Astrocyte of the hippocampus (primary cell): ENCODE data around the gene C15orf61.

Experiments
- DNase-seq: peaks from one replicate; pipeline ENCODE4 v3.0.0; 2011; ENCODE audit warnings: low read depth, low spot score

The C15orf61 gene

GRCh38 chr15:67521029-67521782, at the start of gene C15orf61:
TSS of gene C15orf61 (plus strand) at chr15:67521131. CDS start at chr15:67521249, 118 bp downstream.
- peak; percentile 92 for DNase-seq

DNA sequence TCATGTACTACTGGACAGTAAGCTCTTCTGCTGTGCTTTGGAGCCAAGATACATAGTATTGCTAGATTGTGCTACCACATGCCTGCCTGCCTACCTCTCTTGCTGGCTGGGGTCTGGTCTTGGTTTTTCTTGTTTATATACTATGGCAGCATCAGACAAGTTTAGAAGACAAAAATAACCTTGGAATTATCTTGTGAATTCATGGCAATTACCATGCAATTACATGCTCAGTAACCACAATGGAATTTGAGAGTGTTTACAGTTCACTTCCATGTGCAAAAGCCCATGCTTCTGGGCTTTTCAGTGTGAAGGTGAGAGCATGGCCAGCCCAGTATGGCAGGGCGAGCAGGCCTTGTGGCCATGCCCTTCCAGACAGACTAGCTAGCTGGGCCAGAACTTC, 48.0 kb upstream of the C15orf61 start:
- peak; percentile 31 for DNase-seq

- no peak for DNase-seq
Observed at GRCh38 chr15:67474405-67475110, 46.4 kb upstream of the C15orf61 start.

DNA sequence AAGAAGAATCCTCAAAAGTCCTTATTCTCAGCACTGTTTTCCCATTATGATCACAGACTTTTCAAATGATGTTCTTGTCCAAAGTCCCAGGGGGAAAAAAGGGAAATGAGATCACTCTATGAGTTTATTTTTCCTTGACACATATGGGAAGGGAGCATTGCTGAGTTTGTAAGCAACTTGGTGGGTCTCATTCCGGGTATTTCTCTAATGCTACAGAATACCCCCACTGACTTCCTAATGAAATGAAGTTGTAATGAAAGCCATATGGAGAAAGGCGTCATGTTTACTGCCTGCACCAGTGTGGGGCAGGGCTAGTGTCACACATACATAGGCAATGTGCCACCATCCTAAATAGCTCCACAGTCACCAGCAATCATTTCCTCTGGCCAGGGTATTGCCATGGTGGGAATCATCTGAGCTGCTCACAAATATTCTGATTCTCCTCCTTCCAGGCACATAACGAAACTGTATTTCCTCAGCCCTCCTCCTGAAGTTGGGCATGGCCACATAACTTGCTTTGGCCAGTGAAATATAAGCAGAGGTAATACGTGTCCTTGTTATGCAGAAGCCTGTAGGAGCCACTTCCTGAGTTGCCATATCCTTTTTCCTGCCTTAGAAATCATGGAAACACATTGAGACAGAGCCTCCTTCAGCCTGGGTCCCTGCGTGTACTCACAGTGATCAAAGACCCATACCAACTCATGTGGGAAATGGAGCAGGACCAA, 41.0 kb upstream of the C15orf61 start:
- DNase-seq: no peak

DNA sequence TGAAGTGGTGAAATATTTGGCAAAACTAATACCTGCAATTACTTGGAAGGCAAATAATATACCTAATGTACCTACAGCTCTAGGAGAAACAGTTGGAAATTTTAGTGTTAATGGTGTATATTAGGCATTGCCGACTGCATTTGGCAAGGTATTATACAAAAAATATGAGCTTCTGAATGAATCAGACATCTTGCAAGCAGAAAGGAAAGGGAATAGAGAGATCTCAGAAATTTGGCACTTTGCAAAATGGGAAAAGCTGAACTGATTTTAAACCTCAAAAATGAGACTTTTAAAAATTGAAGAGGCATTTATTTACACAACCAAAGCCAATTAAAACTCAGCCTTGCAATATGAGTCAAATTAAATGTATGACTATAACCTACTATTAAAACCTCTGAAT, 40.2 kb upstream of the C15orf61 start:
- DNase-seq: no peak

DNA sequence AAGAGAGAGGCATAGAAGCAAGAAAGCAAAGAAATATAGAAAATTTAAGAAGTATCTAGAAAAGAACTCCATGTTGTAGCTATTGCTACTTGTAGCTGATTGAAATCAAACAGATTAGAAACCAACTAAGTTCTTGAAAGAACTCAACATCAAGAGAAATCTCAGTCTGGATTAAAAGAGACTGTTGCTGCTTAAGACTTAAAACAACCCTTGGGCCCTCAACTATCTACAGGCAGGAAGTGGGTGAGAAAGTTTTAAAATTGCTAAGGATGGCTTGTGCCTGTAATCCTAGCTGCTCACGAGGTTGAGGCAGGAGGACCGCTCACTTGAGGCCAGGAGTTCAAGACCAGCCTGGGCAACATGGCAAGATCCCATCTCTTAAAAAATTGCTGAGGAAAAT, 39.3 kb upstream of the C15orf61 start:
- DNase-seq: no peak

- DNase-seq: no peak
Observed at GRCh38 chr15:67495585-67495984, 25.3 kb upstream of the C15orf61 start.

DNA sequence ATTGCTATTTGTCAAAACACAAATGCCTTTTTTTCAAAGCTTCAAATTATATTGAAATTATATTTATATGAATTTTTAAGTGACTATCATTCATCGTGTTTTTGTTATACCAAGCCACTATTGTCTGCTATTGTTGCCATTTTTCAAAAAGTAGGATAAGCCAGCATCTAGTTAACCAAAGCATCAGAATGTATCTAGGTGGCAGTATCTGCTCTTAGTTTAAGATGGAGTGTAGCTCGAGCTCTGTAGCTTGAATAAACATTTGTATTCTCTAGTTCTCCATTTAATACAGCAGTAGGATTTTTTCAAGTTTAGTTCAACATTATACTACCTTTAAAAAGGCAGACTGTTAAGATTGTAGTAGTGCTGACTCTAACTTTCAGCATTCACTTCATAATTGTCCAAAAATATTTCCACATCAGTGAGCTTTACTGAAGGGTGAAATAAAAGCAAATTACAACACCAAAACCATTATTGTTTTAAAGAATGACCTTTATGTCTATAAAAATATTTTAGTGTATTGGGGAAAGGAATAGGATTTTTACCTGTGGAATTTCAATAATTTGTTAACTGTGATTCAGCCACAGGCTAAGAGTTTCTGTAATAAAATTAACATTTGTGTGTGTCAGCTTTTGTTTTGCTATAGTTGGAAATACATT, 19.6 kb upstream of the C15orf61 start:
- DNase-seq: peak; percentile 37

GRCh38 chr15:67501836-67502461, 19.0 kb upstream of the C15orf61 start:
- peak; percentile 37 for DNase-seq

GRCh38 chr15:67504056-67504455, 16.9 kb upstream of the C15orf61 start:
- no peak for DNase-seq

DNA sequence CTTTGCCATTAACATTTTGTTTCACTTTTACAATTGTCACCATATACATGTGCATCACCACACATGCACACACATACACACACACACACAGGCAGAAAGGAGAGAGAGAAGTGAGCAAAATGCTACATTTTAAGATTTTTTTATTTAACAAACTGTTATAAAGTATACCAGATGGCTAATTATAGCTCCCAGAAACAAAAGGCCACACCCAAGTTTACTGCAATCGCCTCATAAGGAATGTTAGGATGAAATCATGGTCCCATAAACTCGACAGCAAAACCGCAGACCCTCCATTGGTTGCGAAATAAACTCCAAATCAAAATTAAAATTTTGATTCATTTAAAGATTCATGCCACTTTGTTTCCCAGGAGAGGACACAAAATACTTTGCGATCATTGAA, 16.1 kb upstream of the C15orf61 start:
- no peak for DNase-seq

DNA sequence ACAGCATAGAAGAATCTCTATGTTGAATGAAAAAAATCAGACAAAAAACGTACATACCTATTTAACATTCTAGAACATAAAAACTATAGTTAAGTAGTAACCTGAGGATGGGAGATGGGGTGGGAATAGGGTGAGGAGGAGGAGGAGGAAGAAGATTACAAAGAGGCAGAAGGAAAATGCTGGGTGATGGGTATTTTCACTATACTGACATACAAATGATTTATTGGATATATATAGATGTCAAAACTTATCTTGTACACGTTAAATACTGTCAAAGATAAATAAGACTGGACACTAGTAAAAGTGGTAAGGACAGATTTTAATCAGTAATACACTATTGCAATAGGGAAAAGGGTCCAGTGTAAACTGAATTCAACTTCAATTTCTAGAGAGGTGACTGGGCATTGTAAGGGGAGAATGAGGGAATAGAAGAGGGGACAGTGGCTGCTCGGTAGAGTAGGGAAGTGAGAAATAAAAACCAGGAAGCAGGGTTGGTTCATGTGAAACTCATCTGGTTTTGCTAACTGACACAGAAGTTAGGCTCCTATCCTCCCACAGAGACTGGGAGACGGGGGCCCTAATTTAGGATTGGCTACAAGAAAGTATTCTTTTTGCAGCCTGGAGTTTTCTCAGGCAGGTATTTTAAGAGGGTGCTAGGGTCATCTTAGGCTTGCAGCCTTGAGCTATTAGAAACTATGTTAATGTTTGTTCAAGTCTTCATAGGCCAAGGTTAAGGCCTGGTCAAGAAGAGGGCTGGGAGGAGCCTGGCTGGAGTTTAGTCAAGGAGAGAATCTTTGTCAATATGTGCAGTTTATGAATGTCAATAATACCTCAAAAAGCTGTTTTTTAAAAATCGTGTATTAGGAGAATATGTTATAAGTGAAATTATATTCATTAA, 15.0 kb upstream of the C15orf61 start:
- no peak for DNase-seq

GRCh38 chr15:67506775-67507747, 13.9 kb upstream of the C15orf61 start:
- no peak for DNase-seq

- DNase-seq: no peak
Observed at GRCh38 chr15:67508407-67508806, 12.5 kb upstream of the C15orf61 start.

DNA sequence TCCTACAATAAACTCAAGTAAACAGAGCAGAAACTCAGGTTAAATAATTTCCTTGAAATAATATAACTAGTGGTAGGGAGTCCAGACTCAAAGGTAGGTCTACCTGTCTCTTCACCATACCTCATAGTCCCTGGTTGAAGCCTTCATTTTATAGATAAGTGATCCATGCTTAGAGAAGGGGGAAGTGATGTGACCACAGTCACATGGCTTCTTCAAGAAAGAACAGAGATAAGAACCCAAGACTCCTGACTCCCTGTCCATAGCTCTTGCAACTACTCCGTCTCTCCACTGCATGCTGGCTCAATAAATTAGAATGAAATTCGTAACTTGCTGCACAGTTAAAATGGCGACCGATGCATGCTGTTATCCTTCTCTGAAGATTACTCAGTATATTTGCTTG, 11.0 kb upstream of the C15orf61 start:
- DNase-seq: no peak

GRCh38 chr15:67510597-67511190, 10.2 kb upstream of the C15orf61 start:
- DNase-seq: peak; percentile 61

GRCh38 chr15:67511606-67512005, 9.3 kb upstream of the C15orf61 start:
- DNase-seq: no peak

- no peak for DNase-seq
Observed at GRCh38 chr15:67512140-67512539, 8.8 kb upstream of the C15orf61 start.
